HepG2 (cell line): ENCODE data around the gene KRCC1. TPM values are rescaled to one million over a fixed set of nuclear protein-coding genes. Genes with fewer than 3 reads are reported as not detected.
A peak's percentile ranks its signal among the peaks of the same experiment; 100 is the strongest.

Experiments used
- ATAC-seq: fragments of 200-7000 bp; cut with Tn5 transposase; 3 replicates; pipeline ENCODE4 v1.9.1; 2020; ENCODE audit warnings: mild to moderate bottlenecking, moderate library complexity
- BruUV-seq: library from RNA; stranded (reverse); fragments of 400-500 nt; replicated peaks from 2 replicates; lab custom pipeline; 2021; lab: Mats Ljungman, UMichigan
- CTCF ChIA-PET: fragments of 300-600 bp; formaldehyde crosslinking; extraction: SDS; loops from one replicate; lab custom pipeline; 2021; ENCODE audit warnings: low total read pairs, inconsistent platforms, low intra/inter-chr PET ratio; lab: Yijun Ruan, JAX
- POLR2A ChIA-PET: fragments of 350-600 bp; sonication (Branson Sonifier 250); formaldehyde crosslinking; loops from one replicate; lab custom pipeline; 2020; ENCODE audit warnings: antibody characterized with exemption, inconsistent platforms; lab: Yijun Ruan, JAX
- DNase-seq: peaks from one replicate; pipeline ENCODE4 v3.0.0-alpha.2; 2015; ENCODE audit warnings: low spot score
- FAIRE-seq: peaks from 3 replicates; lab custom pipeline; 2011; peaks lifted over from hg19 to GRCh38; lab: Jason Lieb, UNC
- H2AFZ ChIP-seq: one replicate; pipeline ENCODE4 v1.6.1; 2011; ENCODE audit warnings: low read length, inconsistent platforms
- H3K27ac ChIP-seq: fragments of 300-600 bp; 3 replicates; pipeline ENCODE4 v1.8.0; 2011; ENCODE audit warnings: mixed run types, mild to moderate bottlenecking, mixed read lengths, low read length, inconsistent platforms; ENCODE audit not compliant: insufficient read depth; ENCODE audit errors: extremely low read length
- H3K27me3 ChIP-seq, 2 experiments: fragments of 200-600 bp in 1 of 2; 2 replicates in 1 of 2; 3 replicates in 1 of 2; pipeline versions ENCODE4 v1.6.0 to v1.8.0; 2011; ENCODE audit warnings: low read length in 2 of 2, mild to moderate bottlenecking in 2 of 2, moderate library complexity in 2 of 2, inconsistent platforms in 1 of 2; ENCODE audit not compliant: insufficient read depth in 2 of 2, control insufficient read depth in 1 of 2
- H3K36me3 ChIP-seq, 2 experiments: fragments of 200-600 bp in 1 of 2; replicated peaks in 1 of 2; 2 replicates in 1 of 2; 3 replicates in 1 of 2; pipeline versions ENCODE4 v1.5.1 to v1.8.0; 2011; ENCODE audit warnings: low read length in 2 of 2, inconsistent platforms in 1 of 2; ENCODE audit not compliant: insufficient read depth in 2 of 2, control insufficient read depth in 1 of 2
- H3K4me1 ChIP-seq: 2 replicates; pipeline ENCODE4 v1.5.1; 2012; ENCODE audit warnings: low read length, inconsistent platforms; ENCODE audit not compliant: insufficient read depth
- H3K4me2 ChIP-seq: 2 replicates; pipeline ENCODE4 v1.6.0; 2011; ENCODE audit warnings: low read depth, low read length, inconsistent platforms
- H3K4me3 ChIP-seq, 3 experiments: fragments of 200-600 bp in 1 of 3; sonication (generic), shearing (Covaris generic) in 1 of 3; replicated peaks in 1 of 3; 2 replicates each; pipeline ENCODE4 v1.5.1; 2011 to 2016; ENCODE audit warnings: low read length in 3 of 3, inconsistent platforms in 2 of 3, low read depth in 2 of 3, mild to moderate bottlenecking in 2 of 3, control low read depth in 1 of 3, mixed read lengths in 1 of 3; ENCODE audit not compliant: insufficient read depth in 1 of 3
- H3K79me2 ChIP-seq: one replicate; pipeline ENCODE4 v1.6.1; 2011; ENCODE audit warnings: low read length, inconsistent platforms; ENCODE audit not compliant: insufficient read depth
- H3K9ac ChIP-seq: 2 replicates; pipeline ENCODE4 v1.6.0; 2011; ENCODE audit warnings: mild to moderate bottlenecking, low read depth, low read length, inconsistent platforms; ENCODE audit not compliant: insufficient read depth
- H3K9me3 ChIP-seq: 2 replicates; pipeline ENCODE4 v1.5.1; 2012; ENCODE audit warnings: mild to moderate bottlenecking, low read length
- H4K20me1 ChIP-seq: 2 replicates; pipeline ENCODE4 v1.6.0; 2011; ENCODE audit warnings: inconsistent platforms, mild to moderate bottlenecking, low read length, moderate library complexity; ENCODE audit not compliant: insufficient read depth
- ATRX ChIP-seq: sonication (generic); formaldehyde crosslinking; IDR thresholded peaks from 2 replicates; pipeline ENCODE4 v1.4.0; 2020; ENCODE audit warnings: missing genetic modification reagents, borderline replicate concordance
- CTCF ChIP-seq: sonication (generic); formaldehyde crosslinking; IDR thresholded peaks from 2 replicates; pipeline ENCODE4 v1.5.0; 2020; ENCODE audit warnings: mild to moderate bottlenecking, missing genetic modification reagents, moderate library complexity
- FOXJ3 ChIP-seq: sonication (generic); formaldehyde crosslinking; IDR thresholded peaks from 2 replicates; pipeline ENCODE4 v1.4.0; 2020; ENCODE audit warnings: missing genetic modification reagents, mild to moderate bottlenecking, borderline replicate concordance
- HNRNPL ChIP-seq: fragments of 200-400 bp; formaldehyde crosslinking; IDR thresholded peaks from 2 replicates; pipeline ENCODE4 v1.6.1; 2017; ENCODE audit warnings: mild to moderate bottlenecking, low read depth, low read length
- TBL1XR1 ChIP-seq: fragments of 150-350 bp; IDR thresholded peaks from 2 replicates; pipeline ENCODE4 v1.6.1; 2014; ENCODE audit warnings: borderline replicate concordance, low read length; ENCODE audit not compliant: partially characterized antibody
- ZBTB33 ChIP-seq: sonication (generic); formaldehyde crosslinking; IDR thresholded peaks from 2 replicates; pipeline ENCODE4 v1.4.0; 2020; ENCODE audit warnings: missing genetic modification reagents
- ZBTB38 ChIP-seq: sonication (generic); formaldehyde crosslinking; IDR thresholded peaks from 2 replicates; pipeline ENCODE4 v1.5.1; 2020; ENCODE audit warnings: mild to moderate bottlenecking, missing genetic modification reagents
- ZNF12 ChIP-seq: sonication (generic); formaldehyde crosslinking; IDR thresholded peaks from 2 replicates; pipeline ENCODE4 v1.5.0; 2020; ENCODE audit warnings: missing genetic modification reagents
- ZNF20 ChIP-seq: sonication (generic); formaldehyde crosslinking; IDR thresholded peaks from 2 replicates; pipeline ENCODE4 v1.4.0; 2020; ENCODE audit warnings: mild to moderate bottlenecking, moderate library complexity, missing genetic modification reagents
- ZNF263 ChIP-seq: sonication (generic); formaldehyde crosslinking; IDR thresholded peaks from 2 replicates; pipeline ENCODE4 v1.4.0; 2020; ENCODE audit warnings: missing genetic modification reagents
- ZNF451 ChIP-seq: sonication (generic); formaldehyde crosslinking; IDR thresholded peaks from 2 replicates; pipeline ENCODE4 v1.5.0; 2020; ENCODE audit warnings: mild to moderate bottlenecking, missing genetic modification reagents
- ZNF567 ChIP-seq: sonication (generic); formaldehyde crosslinking; IDR thresholded peaks from 2 replicates; pipeline ENCODE4 v1.8.1; 2023; ENCODE audit warnings: mild to moderate bottlenecking, missing genetic modification reagents, borderline replicate concordance
- WGBS: methylation state at CpG from one replicate; pipeline ENCODE4 v1.1.6; 2017; ENCODE audit warnings: low lambda C conversion rate; 5-methylcytosine and 5-hydroxymethylcytosine counted together
- in situ Hi-C: cut with HindIII; loops from 2 replicates; pipeline ENCODE4 v1.10.0; 2017; ENCODE audit warnings: low pct_unique_long_range_greater_than_20kb; ENCODE audit not compliant: extremely low pct_ligation_motif_present
- intact Hi-C: fragments of 100-400 bp; cut with micrococcal nuclease; formaldehyde crosslinking; loops from one replicate; pipeline ENCODE4 v1.10.0; 2022; ENCODE audit not compliant: unreplicated experiment
- polyA plus RNA-seq, 8 experiments: library from polyadenylated mRNA; depleted of rRNA in 3 of 8; stranded (reverse) in 7 of 8; unstranded in 1 of 8; fragments of >200 nt; fragmentation: Illumina TruSeq in 4 of 8; extraction: Trizol in 4 of 8; gene quantifications; 2 replicates each; pipeline versions ENCODE4 v1.2.1 to v1.2.3, GENCODE V29; 2011 to 2016; ENCODE audit warnings: low read depth in 4 of 8, missing spikeins in 1 of 8, mixed read lengths in 1 of 8; ENCODE audit not compliant: insufficient read depth in 1 of 8
- total RNA-seq, 5 experiments: library from RNA; depleted of rRNA; stranded (reverse); fragments of >200 nt; fragmentation: Illumina TruSeq; extraction: Trizol; gene quantifications; 2 replicates each; pipeline ENCODE4 v1.2.3, GENCODE V29; 2016; ENCODE audit warnings: low read depth in 1 of 5

The KRCC1 gene
- total and polyA plus RNA-seq, 2 of the 13 experiments (the other 11 are each of a cell fraction or from before 2014, with no cell fraction given), result 6.5 to 7.7 TPM

- Histone ChIP-seq H2AFZ (no peak overlapping the region), H3K4me2 (no peak overlapping the region), H3K79me2 (no peaks in the 10 kb centered on the region), H3K27me3 (0 out of 5 replicates have a peak, but pooled peaks cover 0 to 7% of the 10 kb centered on the region in 2 experiments), H4K20me1 (no peaks in the 10 kb centered on the region), H3K36me3 (no peaks in the 10 kb centered on the region), H3K4me1 (peaks cover 16% of the 10 kb centered on the region; the same call in 1 of the 2 replicates), H3K9ac (no peak overlapping the region), H3K4me3 (no peak overlapping the region), H3K27ac (no peak overlapping the region), H3K9me3 (no peaks in the 10 kb centered on the region)
- no TSS peak for BruUV-seq
- DNase-seq (no peak), ATAC-seq (no peak), FAIRE-seq (no peak)
- intact Hi-C loops, result no loop called here
- CTCF ChIA-PET, result no interaction called here
- no peak for TF ChIP-seq TBL1XR1
- no peak for TF ChIP-seq ATRX (CRISPR knock-in tag)
- no peak for TF ChIP-seq HNRNPL
- no peak for TF ChIP-seq ZNF20 (CRISPR knock-in tag)
- no peak for TF ChIP-seq ZNF12
- POLR2A ChIA-PET, result interaction anchor here (2.3 kb wide), 1 partner anchor 10 kb away, joined by 12 read pairs; the partner anchor contains the start of gene RNU2-63P
- WGBS, result 44% methylated on average over 6 of the region's 6 CpGs
- in situ Hi-C loops, result no loop called here
Observed at GRCh38 chr2:88005776-88006175, 49.8 kb downstream of the KRCC1 start.

GRCh38 chr2:88003074-88003755 is 52.4 kb downstream of the KRCC1 start:
- Histone ChIP-seq H3K4me2 (no peak overlapping the region), H3K36me3 (no peaks in the 10 kb centered on the region), H3K4me1 (peaks cover 14% of the 10 kb centered on the region; the same call in 1 of the 2 replicates), H3K27me3 (peaks cover 1 to 7% of the 10 kb centered on the region in 2 experiments; a peak in 1 of 5 replicates), H3K79me2 (no peaks in the 10 kb centered on the region), H3K27ac (no peak overlapping the region), H3K9me3 (no peaks in the 10 kb centered on the region), H3K4me3 (no peak overlapping the region; a peak in 1 of 6 replicates), H3K9ac (no peak overlapping the region), H4K20me1 (no peaks in the 10 kb centered on the region), H2AFZ (no peak overlapping the region)
- FAIRE-seq (no peak), ATAC-seq (no peak; the same call in 2 of the 3 replicates), DNase-seq (no peak)
- POLR2A ChIA-PET, result interaction anchor here (1.3 kb wide), 1 partner anchor 12 kb away, joined by 4 read pairs; no protein-coding TSS in a partner anchor
- in situ Hi-C loops, result no loop called here
- intact Hi-C loops, result no loop called here
- CTCF ChIA-PET, result interaction anchor here (1.7 kb wide), 1 partner anchor 57 kb away, joined by 4 read pairs; no protein-coding TSS in a partner anchor
- 52% methylated on average over 34 of the region's 34 CpGs for WGBS
- no TSS peak for BruUV-seq
- TF ChIP-seq ZNF451 (CRISPR knock-in tag) (no peak), FOXJ3 (no peak), CTCF (CRISPR knock-in tag) (0 out of 2 replicates have a peak, but pooled peaks have one; percentile 3), ZBTB33 (CRISPR knock-in tag) (peak; percentile 32; the same call in 1 of the 2 replicates), ZBTB38 (CRISPR knock-in tag) (peak; percentile 27; the same call in 1 of the 2 replicates), ZNF567 (CRISPR knock-in tag) (no peak), ZNF263 (CRISPR knock-in tag) (peak; percentile 89)
